Keratinocyte (primary cell): ENCODE results near the gene RYR2.

Experiments used
- EZH2 ChIP-seq: IDR thresholded peaks from one replicate; pipeline ENCODE4 v1.6.1; 2012; ENCODE audit warnings: inconsistent platforms, mild to moderate bottlenecking, low read length, moderate library complexity
- TF ChIP-seq, protein P1 (sequence below), 3 experiments: IDR thresholded peaks in 1 of 3; conservative IDR thresholded peaks in 1 of 3; optimal IDR thresholded peaks in 1 of 3; 2 replicates in 2 of 3; 3 replicates in 1 of 3; pipeline versions ENCODE3 to v1.5.1; 2011; ENCODE audit warnings: low read length in 3 of 3, mild to moderate bottlenecking in 3 of 3, moderate library complexity in 2 of 3, control low read depth in 1 of 3, inconsistent platforms in 1 of 3; ENCODE audit not compliant: insufficient read depth in 2 of 3; ENCODE audit errors: extremely low read depth in 1 of 3

GRCh38 chr1:237812061-237812460, 770.1 kb downstream of the RYR2 start:
- TF ChIP-seq, protein P1, sequence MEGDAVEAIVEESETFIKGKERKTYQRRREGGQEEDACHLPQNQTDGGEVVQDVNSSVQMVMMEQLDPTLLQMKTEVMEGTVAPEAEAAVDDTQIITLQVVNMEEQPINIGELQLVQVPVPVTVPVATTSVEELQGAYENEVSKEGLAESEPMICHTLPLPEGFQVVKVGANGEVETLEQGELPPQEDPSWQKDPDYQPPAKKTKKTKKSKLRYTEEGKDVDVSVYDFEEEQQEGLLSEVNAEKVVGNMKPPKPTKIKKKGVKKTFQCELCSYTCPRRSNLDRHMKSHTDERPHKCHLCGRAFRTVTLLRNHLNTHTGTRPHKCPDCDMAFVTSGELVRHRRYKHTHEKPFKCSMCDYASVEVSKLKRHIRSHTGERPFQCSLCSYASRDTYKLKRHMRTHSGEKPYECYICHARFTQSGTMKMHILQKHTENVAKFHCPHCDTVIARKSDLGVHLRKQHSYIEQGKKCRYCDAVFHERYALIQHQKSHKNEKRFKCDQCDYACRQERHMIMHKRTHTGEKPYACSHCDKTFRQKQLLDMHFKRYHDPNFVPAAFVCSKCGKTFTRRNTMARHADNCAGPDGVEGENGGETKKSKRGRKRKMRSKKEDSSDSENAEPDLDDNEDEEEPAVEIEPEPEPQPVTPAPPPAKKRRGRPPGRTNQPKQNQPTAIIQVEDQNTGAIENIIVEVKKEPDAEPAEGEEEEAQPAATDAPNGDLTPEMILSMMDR (optimal IDR thresholded peaks at IDR 0.05 in 1 of 3, IDR thresholded peaks at IDR 0.05 in 1 of 3, conservative IDR thresholded peaks at IDR 0.05 in 1 of 3; ENCODE audit: extremely low read depth in 1 of 3, insufficient read depth in 2 of 3, low read length in 3 of 3): no peak
- TF ChIP-seq EZH2: no peak
